Gastrocnemius medialis (tissue), 4 donors: Measurements from ENCODE around the gene PEMT.

Experiments
- POLR2A ChIP-seq, 2 donors: fragments of 450-650 bp; IDR thresholded peaks; one replicate each; pipeline ENCODE4 v1.6.1; 2017; ENCODE audit warnings: antibody characterized with exemption in 2 of 2, mild to moderate bottlenecking in 2 of 2, moderate library complexity in 2 of 2
- TF ChIP-seq, protein P1 (sequence below), 5 experiments: fragments of 450-650 bp in 3 of 5; fragments of 200-600 bp in 2 of 5; sonication (generic) in 2 of 5; IDR thresholded peaks in 4 of 5; conservative IDR thresholded peaks in 1 of 5; 1 replicate in 4 of 5; 2 replicates in 1 of 5; pipeline ENCODE4 v1.5.1; 2016 to 2019; ENCODE audit warnings: antibody characterized with exemption in 5 of 5, mild to moderate bottlenecking in 3 of 5, moderate library complexity in 3 of 5

DNA sequence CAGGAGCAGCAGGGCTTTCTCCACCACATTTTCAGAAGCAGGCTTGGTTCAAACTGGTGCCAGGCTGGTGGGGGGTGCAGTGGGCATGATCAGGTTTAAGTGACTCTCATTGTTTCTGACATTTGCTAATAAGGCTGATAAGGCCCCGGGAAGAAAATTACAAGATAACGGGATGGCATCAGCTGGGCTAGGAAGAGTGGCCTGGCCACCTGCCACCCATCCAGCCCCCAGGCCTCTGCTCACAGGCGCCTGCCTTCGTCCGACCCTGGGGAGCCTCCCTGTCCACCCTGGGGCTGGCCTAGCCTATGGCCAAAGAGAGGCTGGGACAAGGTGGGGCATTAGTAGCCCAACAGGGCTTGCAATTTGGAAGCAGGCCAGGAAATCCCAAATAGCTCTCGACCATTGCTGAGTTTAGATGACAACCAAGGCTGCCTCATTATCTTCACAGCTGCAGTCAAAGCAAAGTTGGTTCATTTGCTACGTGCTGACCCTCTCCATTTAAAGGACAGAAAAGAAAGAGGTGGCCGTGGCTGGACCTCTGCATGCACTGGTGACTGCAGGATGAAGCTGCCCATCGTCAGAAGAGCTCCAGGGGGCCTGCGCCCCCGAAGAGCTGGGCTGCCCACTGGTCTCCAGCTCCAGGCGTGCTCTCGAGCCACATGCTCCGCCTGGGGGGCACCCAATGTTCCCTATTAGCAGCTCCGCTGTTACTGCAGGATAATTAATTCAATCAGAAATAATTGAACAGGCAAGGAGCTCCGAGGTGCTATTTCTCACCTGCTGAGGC lies 44.9 kb downstream of the PEMT start:
- TF ChIP-seq, protein P1, sequence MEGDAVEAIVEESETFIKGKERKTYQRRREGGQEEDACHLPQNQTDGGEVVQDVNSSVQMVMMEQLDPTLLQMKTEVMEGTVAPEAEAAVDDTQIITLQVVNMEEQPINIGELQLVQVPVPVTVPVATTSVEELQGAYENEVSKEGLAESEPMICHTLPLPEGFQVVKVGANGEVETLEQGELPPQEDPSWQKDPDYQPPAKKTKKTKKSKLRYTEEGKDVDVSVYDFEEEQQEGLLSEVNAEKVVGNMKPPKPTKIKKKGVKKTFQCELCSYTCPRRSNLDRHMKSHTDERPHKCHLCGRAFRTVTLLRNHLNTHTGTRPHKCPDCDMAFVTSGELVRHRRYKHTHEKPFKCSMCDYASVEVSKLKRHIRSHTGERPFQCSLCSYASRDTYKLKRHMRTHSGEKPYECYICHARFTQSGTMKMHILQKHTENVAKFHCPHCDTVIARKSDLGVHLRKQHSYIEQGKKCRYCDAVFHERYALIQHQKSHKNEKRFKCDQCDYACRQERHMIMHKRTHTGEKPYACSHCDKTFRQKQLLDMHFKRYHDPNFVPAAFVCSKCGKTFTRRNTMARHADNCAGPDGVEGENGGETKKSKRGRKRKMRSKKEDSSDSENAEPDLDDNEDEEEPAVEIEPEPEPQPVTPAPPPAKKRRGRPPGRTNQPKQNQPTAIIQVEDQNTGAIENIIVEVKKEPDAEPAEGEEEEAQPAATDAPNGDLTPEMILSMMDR (IDR thresholded peaks at IDR 0.05 in 4 of 5, conservative IDR thresholded peaks at IDR 0.05 in 1 of 5), result no peak
- TF ChIP-seq POLR2A (IDR thresholded peaks at IDR 0.05), result no peak
